T-cell (primary cell): ENCODE measurements around the gene CYB5A. TPM values are rescaled to one million over a fixed set of nuclear protein-coding genes. Genes with fewer than 3 reads are reported as not detected.

Source experiments
- ATAC-seq, 4 experiments: fragments of 200-7000 bp in 3 of 4; fragments of 150-1000 bp in 1 of 4; cut with Tn5 transposase; replicated peaks in 1 of 4; 1 replicate in 3 of 4; 2 replicates in 1 of 4; pipeline ENCODE4 v1.10.0; 2021; ENCODE audit warnings: moderate library complexity in 3 of 4, mild to moderate bottlenecking in 2 of 4, moderate number of reproducible peaks in 1 of 4
- CTCF ChIA-PET, 2 donors: fragments of 300-600 bp; sonication (Branson Sonifier 250); formaldehyde crosslinking; loops; one replicate each; lab custom pipeline; 2022; ENCODE audit warnings: antibody characterized with exemption in 2 of 2; lab: Charles Lee
- POLR2A ChIA-PET, 2 donors: fragments of 300-600 bp; sonication (Branson Sonifier 250); formaldehyde crosslinking; loops; one replicate each; lab custom pipeline; 2022; ENCODE audit warnings: antibody characterized with exemption in 2 of 2; lab: Charles Lee
- DNase-seq, 35 experiments: peaks; one replicate each; pipeline versions ENCODE4 v3.0.0 to v3.0.0-alpha.2; 2013 to 2023
- H3K27ac ChIP-seq: one replicate; pipeline ENCODE4 v1.5.1; 2013; ENCODE audit warnings: low read length
- H3K27me3 ChIP-seq, 2 experiments: replicated peaks in 1 of 2; 1 replicate in 1 of 2; 2 replicates in 1 of 2; pipeline versions ENCODE4 v1.6.1 to v1.7.0; 2013; ENCODE audit warnings: low read length in 1 of 2, mixed read lengths in 1 of 2; ENCODE audit not compliant: control insufficient read depth in 2 of 2, insufficient read depth in 2 of 2; ENCODE audit errors: extremely low read depth in 1 of 2
- H3K36me3 ChIP-seq, 2 donors: 1 replicate in 1 of 2; 2 replicates in 1 of 2; pipeline versions ENCODE4 v1.6.1 to v1.7.0; 2013; ENCODE audit warnings: low read length in 1 of 2; ENCODE audit not compliant: control insufficient read depth in 2 of 2, insufficient read depth in 1 of 2; ENCODE audit errors: extremely low read depth in 1 of 2
- H3K4me1 ChIP-seq, 2 experiments: 1 replicate in 1 of 2; 2 replicates in 1 of 2; pipeline versions ENCODE4 v1.6.1 to v1.7.0; 2013; ENCODE audit warnings: low read length in 2 of 2, mixed read lengths in 1 of 2; ENCODE audit not compliant: insufficient read depth in 2 of 2, control insufficient read depth in 1 of 2; ENCODE audit errors: extremely low read depth in 1 of 2
- H3K4me3 ChIP-seq, 2 donors: 1 replicate in 1 of 2; 2 replicates in 1 of 2; pipeline versions ENCODE4 v1.5.1 to v1.7.0; 2013; ENCODE audit warnings: mild to moderate bottlenecking in 2 of 2, low read length in 1 of 2, moderate library complexity in 1 of 2; ENCODE audit not compliant: control insufficient read depth in 1 of 2; ENCODE audit errors: extremely low read depth in 1 of 2
- H3K9me3 ChIP-seq: 2 replicates; pipeline ENCODE4 v1.7.0; 2013
- H3K27ac Mint-ChIP-seq, 2 donors: one replicate each; pipeline ENCODE4 v1.8.0; 2020 to 2021; ENCODE audit warnings: mild to moderate bottlenecking in 2 of 2, mixed read lengths in 2 of 2
- H3K27me3 Mint-ChIP-seq, 2 donors: one replicate each; pipeline ENCODE4 v1.8.0; 2021 to 2022; ENCODE audit warnings: mixed read lengths in 2 of 2
- H3K36me3 Mint-ChIP-seq: one replicate; pipeline ENCODE4 v1.8.0; 2021; ENCODE audit warnings: mixed read lengths
- H3K4me1 Mint-ChIP-seq, 3 donors: one replicate each; pipeline ENCODE4 v1.8.0; 2020 to 2022; ENCODE audit warnings: mixed read lengths in 3 of 3, mild to moderate bottlenecking in 1 of 3
- H3K4me3 Mint-ChIP-seq, 3 donors: one replicate each; pipeline ENCODE4 v1.8.0; 2020 to 2022; ENCODE audit warnings: mild to moderate bottlenecking in 3 of 3, mixed read lengths in 3 of 3, moderate library complexity in 3 of 3
- H3K9me3 Mint-ChIP-seq, 3 donors: one replicate each; pipeline ENCODE4 v1.8.0; 2020 to 2022; ENCODE audit warnings: mixed read lengths in 3 of 3
- WGBS: methylation state at CpG from one replicate; pipeline ENCODE4 v1.1.5; 2013; ENCODE audit warnings: missing lambda C conversion rate; ENCODE audit not compliant: insufficient coverage; 5-methylcytosine and 5-hydroxymethylcytosine counted together
- total RNA-seq, 35 experiments: library from RNA in 6 of 35; stranded (reverse) in 6 of 35; fragments of 120-200 nt in 1 of 35; gene quantifications; one replicate each; pipeline versions ENCODE4 v1.2.1 to v1.2.4 and lab custom pipeline; 2013 to 2026

CYB5A gene
- total RNA-seq, 5 donors from 2014 or later (not counting 1 experiment from before 2014, with no cell fraction given): 14.4 to 28.8 (median 25.1) TPM

- H3K27ac ChIP-seq: no peak overlapping the region
- no peak overlapping the region for H3K27ac Mint-ChIP-seq
- no peaks in the 10 kb centered on the region for H3K9me3 Mint-ChIP-seq
- no peaks in the 10 kb centered on the region for H3K9me3 ChIP-seq
- CTCF ChIA-PET: no interaction called here
- H3K4me3 Mint-ChIP-seq: no peak overlapping the region
- ATAC-seq (no peak), DNase-seq (no peak)
- H3K4me1 Mint-ChIP-seq: peaks cover 0 to 6% (median 0%) of the 10 kb centered on the region in 3 donors
- no peaks in the 10 kb centered on the region for H3K4me1 ChIP-seq
- H3K4me3 ChIP-seq: no peak overlapping the region
- H3K27me3 ChIP-seq: no peaks in the 10 kb centered on the region
- POLR2A ChIA-PET: no interaction called here
- H3K36me3 ChIP-seq: peaks cover 0 to 4% of the 10 kb centered on the region in 2 donors
- 80% methylated on average over 7 of the region's 11 CpGs for WGBS
- H3K36me3 Mint-ChIP-seq: peaks cover 31% of the 10 kb centered on the region
- no peaks in the 10 kb centered on the region for H3K27me3 Mint-ChIP-seq
Observed at GRCh38 chr18:74275736-74276135, 16.0 kb downstream of the CYB5A start.

DNA sequence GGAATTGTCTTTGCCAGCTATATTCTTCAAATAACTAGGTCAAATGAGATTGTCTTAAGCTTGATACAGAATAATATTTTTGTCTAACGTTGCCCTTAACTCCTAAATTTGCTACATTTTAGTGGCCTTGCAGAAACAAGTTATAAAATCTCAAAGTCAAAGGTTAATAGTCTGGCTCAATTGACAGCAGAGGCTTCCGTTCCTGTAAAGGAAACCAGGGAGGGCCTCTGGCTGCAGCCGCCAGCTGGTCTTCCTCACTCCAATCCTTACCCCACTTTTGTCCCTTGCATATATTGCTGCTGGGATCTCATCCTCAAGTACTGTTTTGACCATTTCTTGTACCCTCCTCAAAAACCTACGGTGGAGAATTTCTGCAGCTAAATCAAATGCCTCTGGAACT, 17.1 kb downstream of the CYB5A start:
- H3K4me3 ChIP-seq: no peak overlapping the region
- no peaks in the 10 kb centered on the region for H3K27me3 ChIP-seq
- DNase-seq (no peak), ATAC-seq (no peak)
- Mint-ChIP-seq H3K4me3 (no peak overlapping the region), H3K36me3 (peaks cover 31% of the 10 kb centered on the region), H3K27ac (no peak overlapping the region), H3K27me3 (no peaks in the 10 kb centered on the region), H3K9me3 (no peaks in the 10 kb centered on the region), H3K4me1 (peaks cover 0 to 7% (median 0%) of the 10 kb centered on the region in 3 donors)
- POLR2A ChIA-PET: no interaction called here
- no peaks in the 10 kb centered on the region for H3K9me3 ChIP-seq
- H3K4me1 ChIP-seq: no peaks in the 10 kb centered on the region
- 100% methylated on average over 3 of the region's 4 CpGs for WGBS
- H3K36me3 ChIP-seq: peaks cover 0 to 4% of the 10 kb centered on the region in 2 donors
- CTCF ChIA-PET: no interaction called here
- H3K27ac ChIP-seq: no peak overlapping the region

GRCh38 chr18:74273394-74273793, 18.4 kb downstream of the CYB5A start:
- Histone ChIP-seq H3K36me3 (peaks cover 0 to 4% of the 10 kb centered on the region in 2 donors), H3K4me1 (no peaks in the 10 kb centered on the region), H3K27ac (no peak overlapping the region), H3K27me3 (no peaks in the 10 kb centered on the region), H3K9me3 (no peaks in the 10 kb centered on the region), H3K4me3 (no peak overlapping the region)
- no peak for ATAC-seq
- Mint-ChIP-seq H3K4me1 (peaks cover 2 to 13% (median 3%) of the 10 kb centered on the region in 3 donors), H3K4me3 (no peak overlapping the region), H3K36me3 (peaks cover 30% of the 10 kb centered on the region), H3K9me3 (no peaks in the 10 kb centered on the region), H3K27ac (no peak overlapping the region), H3K27me3 (no peaks in the 10 kb centered on the region)
- no peak for DNase-seq
- ChIA-PET CTCF (interaction anchor here in 1 of 2 donors (0.5 kb wide), 1 partner anchor 277 kb away, joined by 3 read pairs; no protein-coding TSS in a partner anchor), POLR2A (no interaction called here)
- 100% methylated on average over 2 of the region's 3 CpGs for WGBS

DNA sequence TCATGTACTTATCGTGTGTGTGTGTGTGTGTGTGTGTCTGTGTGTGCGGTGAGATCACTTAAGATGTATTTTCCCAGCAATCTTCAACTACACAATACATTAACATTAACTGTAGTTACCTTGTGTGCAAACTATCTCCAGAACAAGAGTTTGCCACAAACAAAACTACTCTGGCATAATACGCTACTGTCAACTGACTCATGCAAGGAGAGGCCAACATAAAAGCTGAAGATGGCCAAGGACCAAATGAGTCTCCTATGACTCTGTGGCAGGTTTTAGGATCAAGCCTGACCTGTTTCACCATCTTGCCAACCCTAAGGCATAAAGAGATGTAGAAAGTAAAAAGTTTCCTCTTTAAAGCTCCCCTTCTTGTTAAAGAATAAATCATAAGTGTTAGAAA, 20.1 kb downstream of the CYB5A start:
- Histone ChIP-seq H3K4me3 (no peak overlapping the region), H3K27ac (no peak overlapping the region), H3K9me3 (no peaks in the 10 kb centered on the region), H3K4me1 (no peaks in the 10 kb centered on the region), H3K36me3 (no peaks in the 10 kb centered on the region), H3K27me3 (no peaks in the 10 kb centered on the region)
- DNase-seq (no peak), ATAC-seq (no peak)
- no CpG with 5 or more reads among the region's 3 CpGs for WGBS
- H3K27me3 Mint-ChIP-seq: no peaks in the 10 kb centered on the region
- H3K4me3 Mint-ChIP-seq: no peak overlapping the region
- H3K27ac Mint-ChIP-seq: no peak overlapping the region
- CTCF ChIA-PET: no interaction called here
- H3K36me3 Mint-ChIP-seq: peaks cover 17% of the 10 kb centered on the region
- H3K4me1 Mint-ChIP-seq: peaks cover 2 to 10% (median 3%) of the 10 kb centered on the region in 3 donors
- POLR2A ChIA-PET: no interaction called here
- H3K9me3 Mint-ChIP-seq: no peaks in the 10 kb centered on the region

GRCh38 chr18:74268933-74269620, 22.7 kb downstream of the CYB5A start:
- Mint-ChIP-seq H3K27ac (no peak overlapping the region), H3K4me1 (peaks cover 2 to 7% (median 3%) of the 10 kb centered on the region in 3 donors)
- no peak overlapping the region for H3K27ac ChIP-seq

GRCh38 chr18:74268175-74268574, 23.6 kb downstream of the CYB5A start:
- H3K4me1 Mint-ChIP-seq: peaks cover 2 to 7% (median 3%) of the 10 kb centered on the region in 3 donors
- DNase-seq (no peak), ATAC-seq (no peak)
- H3K36me3 Mint-ChIP-seq: peaks cover 14% of the 10 kb centered on the region
- Histone ChIP-seq H3K36me3 (no peaks in the 10 kb centered on the region), H3K27ac (no peak overlapping the region), H3K9me3 (no peaks in the 10 kb centered on the region), H3K4me3 (no peak overlapping the region), H3K27me3 (no peaks in the 10 kb centered on the region), H3K4me1 (no peaks in the 10 kb centered on the region)
- CTCF ChIA-PET: interaction anchor here in 1 of 2 donors (0.6 kb wide), 1 partner anchor 217 kb away, joined by 3 read pairs; no protein-coding TSS in a partner anchor
- H3K4me3 Mint-ChIP-seq: no peak overlapping the region
- WGBS: 86% methylated on average over 7 of the region's 7 CpGs
- no peaks in the 10 kb centered on the region for H3K9me3 Mint-ChIP-seq
- no peak overlapping the region for H3K27ac Mint-ChIP-seq
- no peaks in the 10 kb centered on the region for H3K27me3 Mint-ChIP-seq
- POLR2A ChIA-PET: no interaction called here

More at GRCh38 chr18:74268933-74269620, 22.7 kb downstream of the CYB5A start:
- Histone ChIP-seq H3K4me1 (no peaks in the 10 kb centered on the region), H3K27me3 (no peaks in the 10 kb centered on the region), H3K4me3 (no peak overlapping the region), H3K36me3 (no peaks in the 10 kb centered on the region), H3K9me3 (no peaks in the 10 kb centered on the region)
- no peaks in the 10 kb centered on the region for H3K9me3 Mint-ChIP-seq
- H3K27me3 Mint-ChIP-seq: no peaks in the 10 kb centered on the region
- POLR2A ChIA-PET: no interaction called here
- WGBS: 79% methylated on average over 7 of the region's 11 CpGs
- no peak overlapping the region for H3K4me3 Mint-ChIP-seq
- CTCF ChIA-PET: interaction anchor here in 1 of 2 donors (0.6 kb wide), 1 partner anchor 216 kb away, joined by 3 read pairs; no protein-coding TSS in a partner anchor
- no peak for DNase-seq
- ATAC-seq: no peak
- peaks cover 16% of the 10 kb centered on the region for H3K36me3 Mint-ChIP-seq
